GM12878 (cell line): Measurements from ENCODE around the gene CACNA1E.

Source experiments
- POLR2AphosphoS5 ChIP-seq: IDR thresholded peaks from 2 replicates; pipeline ENCODE4 v1.6.1; 2011; ENCODE audit warnings: mild to moderate bottlenecking, low read length, inconsistent platforms
- TF ChIP-seq, protein P1 (sequence below), 3 experiments: IDR thresholded peaks in 2 of 3; conservative IDR thresholded peaks in 1 of 3; 2 replicates each; pipeline ENCODE4 v1.5.1; 2011; ENCODE audit warnings: low read depth in 3 of 3, low read length in 3 of 3, mild to moderate bottlenecking in 3 of 3, control low read depth in 2 of 3, moderate library complexity in 2 of 3, inconsistent platforms in 1 of 3, mixed read lengths in 1 of 3; ENCODE audit not compliant: control insufficient read depth in 2 of 3, insufficient read depth in 1 of 3; ENCODE audit errors: extremely low read depth in 1 of 3

DNA sequence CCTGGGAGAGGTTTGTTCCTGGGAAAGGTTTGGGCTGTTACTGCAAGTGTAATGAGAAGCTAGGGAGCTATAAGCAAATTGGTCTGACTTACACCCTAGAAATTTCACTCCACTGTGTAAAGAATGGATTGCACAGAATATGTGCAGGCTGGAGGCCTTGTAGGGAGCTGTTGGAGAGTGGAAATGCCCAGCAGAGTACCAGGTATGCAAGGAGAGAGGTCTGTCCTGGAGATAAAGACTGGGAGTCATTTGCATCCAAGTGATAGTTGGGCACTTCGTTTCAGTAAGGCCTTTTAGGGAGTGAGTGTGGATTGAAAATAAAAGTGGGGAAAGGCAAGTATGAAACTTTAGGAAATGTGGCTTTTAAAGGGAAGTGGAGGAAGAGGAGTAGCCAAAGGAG is 75.8 kb downstream of the CACNA1E start:
- TF ChIP-seq, protein P1, sequence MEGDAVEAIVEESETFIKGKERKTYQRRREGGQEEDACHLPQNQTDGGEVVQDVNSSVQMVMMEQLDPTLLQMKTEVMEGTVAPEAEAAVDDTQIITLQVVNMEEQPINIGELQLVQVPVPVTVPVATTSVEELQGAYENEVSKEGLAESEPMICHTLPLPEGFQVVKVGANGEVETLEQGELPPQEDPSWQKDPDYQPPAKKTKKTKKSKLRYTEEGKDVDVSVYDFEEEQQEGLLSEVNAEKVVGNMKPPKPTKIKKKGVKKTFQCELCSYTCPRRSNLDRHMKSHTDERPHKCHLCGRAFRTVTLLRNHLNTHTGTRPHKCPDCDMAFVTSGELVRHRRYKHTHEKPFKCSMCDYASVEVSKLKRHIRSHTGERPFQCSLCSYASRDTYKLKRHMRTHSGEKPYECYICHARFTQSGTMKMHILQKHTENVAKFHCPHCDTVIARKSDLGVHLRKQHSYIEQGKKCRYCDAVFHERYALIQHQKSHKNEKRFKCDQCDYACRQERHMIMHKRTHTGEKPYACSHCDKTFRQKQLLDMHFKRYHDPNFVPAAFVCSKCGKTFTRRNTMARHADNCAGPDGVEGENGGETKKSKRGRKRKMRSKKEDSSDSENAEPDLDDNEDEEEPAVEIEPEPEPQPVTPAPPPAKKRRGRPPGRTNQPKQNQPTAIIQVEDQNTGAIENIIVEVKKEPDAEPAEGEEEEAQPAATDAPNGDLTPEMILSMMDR (IDR thresholded peaks at IDR 0.05 in 2 of 3, conservative IDR thresholded peaks at IDR 0.05 in 1 of 3; ENCODE audit: control insufficient read depth in 2 of 3, extremely low read depth in 1 of 3, insufficient read depth in 1 of 3, low read depth in 3 of 3, low read length in 3 of 3) = no peak
- no peak for TF ChIP-seq POLR2AphosphoS5
